Activated T-helper 2 cell treated with anti-CD3 and anti-CD28 coated beads, Interferon-gamma antibody, Interleukin-2, Interleukin-4, amounts not matched to agents 10 μg/mL and 5 μg/mL and 100 μg/mL, durations not matched to agents 14 hours and 24 hours and 36 hours (primary cell): ENCODE measurements around the gene RBFA. TPM values are rescaled to one million over a fixed set of nuclear protein-coding genes. Genes with fewer than 3 reads are reported as not detected.
"Not testable (repeated sequence)": the region's sequence is repeated elsewhere in the genome, so short reads cannot be mapped to it uniquely, and the experiment has no call there.

Experiments used
- DNase-seq: peaks from one replicate; pipeline ENCODE4 v3.0.0; 2021; ENCODE audit warnings: low spot score
- H3K27ac Mint-ChIP-seq: one replicate; pipeline ENCODE4 v1.8.0; 2021; ENCODE audit warnings: mixed read lengths
- H3K27me3 Mint-ChIP-seq: one replicate; pipeline ENCODE4 v1.8.0; 2021; ENCODE audit warnings: low read depth, mixed read lengths
- H3K36me3 Mint-ChIP-seq: one replicate; pipeline ENCODE4 v1.8.0; 2021; ENCODE audit warnings: low read depth, mixed read lengths
- H3K4me1 Mint-ChIP-seq: one replicate; pipeline ENCODE4 v1.8.0; 2021; ENCODE audit warnings: low read depth, mixed read lengths
- H3K4me3 Mint-ChIP-seq: one replicate; pipeline ENCODE4 v1.8.0; 2021; ENCODE audit warnings: low read depth, mild to moderate bottlenecking, moderate library complexity, mixed read lengths
- H3K9me3 Mint-ChIP-seq: one replicate; pipeline ENCODE4 v1.8.0; 2021; ENCODE audit warnings: mixed read lengths
- intact Hi-C: fragments of 100-400 bp; cut with micrococcal nuclease; formaldehyde crosslinking; loops from one replicate; pipeline ENCODE4 v1.15.1; 2023
- total RNA-seq: library from RNA; stranded (reverse); gene quantifications from 2 replicates; pipeline ENCODE4 v1.2.3, GENCODE V29; 2022

The RBFA gene
- total RNA-seq, 1 donor from 2014 or later = 49.4 TPM

DNA sequence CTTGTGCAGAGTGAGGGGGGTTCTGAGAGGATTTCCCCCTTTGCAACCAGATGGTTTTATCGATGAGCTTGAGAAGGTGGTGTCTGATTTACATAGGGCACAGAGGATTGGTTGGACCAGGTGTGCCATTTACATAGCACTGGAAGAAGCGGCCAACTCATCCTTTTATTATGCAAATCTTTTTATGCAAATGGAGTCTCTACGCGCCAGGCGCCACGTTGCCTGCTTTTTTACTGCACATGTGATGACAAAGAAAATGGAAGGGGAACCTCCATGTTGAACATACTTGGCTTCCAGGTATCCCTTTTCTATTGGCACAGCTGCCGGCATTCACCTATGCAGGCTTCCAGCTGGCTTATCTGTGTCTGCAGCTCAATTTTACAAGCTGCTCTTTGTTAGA lies 27.5 kb upstream of the RBFA start:
- Mint-ChIP-seq H3K4me1 (no peaks in the 10 kb centered on the region), H3K27ac (no peak overlapping the region), H3K27me3 (no peaks in the 10 kb centered on the region), H3K4me3 (no peak overlapping the region), H3K36me3 (no peaks in the 10 kb centered on the region), H3K9me3 (peaks cover 25% of the 10 kb centered on the region)
- intact Hi-C loops = no loop called here
- no peak for DNase-seq

DNA sequence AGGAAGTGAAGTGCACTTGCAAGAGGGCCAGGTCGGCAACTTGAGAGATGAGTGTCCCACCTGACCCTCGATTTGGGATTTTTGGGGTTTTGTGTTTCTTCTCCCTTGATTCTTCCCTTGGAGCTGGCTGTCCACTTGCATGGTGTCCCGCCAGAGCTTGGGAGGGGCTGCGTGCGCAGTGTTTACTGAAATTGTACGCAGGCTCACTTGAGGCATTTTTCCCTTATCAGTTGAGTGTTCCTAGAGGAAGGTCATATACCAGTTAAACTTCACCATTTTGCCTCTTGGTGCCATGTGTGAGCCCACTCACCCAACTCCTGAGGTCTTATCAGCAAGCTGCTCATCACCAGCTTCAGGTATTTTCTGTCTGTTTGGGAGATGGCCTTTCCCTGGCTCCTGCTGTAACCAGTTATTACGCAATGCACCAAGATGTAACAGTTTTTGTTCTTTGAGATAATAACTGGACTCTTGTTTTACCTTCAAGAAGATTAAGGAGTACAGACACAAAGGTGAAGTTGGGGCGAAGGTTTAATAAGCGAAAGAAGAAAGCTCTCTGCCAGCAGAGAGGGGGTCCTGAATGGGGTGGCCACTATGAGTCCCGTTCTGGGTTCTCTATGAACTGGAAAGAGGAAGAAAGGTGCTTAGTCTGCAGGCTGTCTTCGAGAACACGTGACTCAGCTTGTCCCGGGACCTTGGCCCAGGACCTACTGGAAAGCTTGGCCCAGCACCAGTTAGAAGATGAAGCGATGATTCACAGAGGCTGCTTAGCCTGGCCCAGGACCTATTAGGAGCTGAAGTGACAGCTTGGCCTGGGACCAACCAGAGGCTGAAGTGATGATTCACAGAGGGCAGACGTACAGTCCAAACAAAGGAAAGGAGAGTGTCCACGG lies 24.3 kb upstream of the RBFA start:
- intact Hi-C loops = no loop called here
- DNase-seq = no peak
- no peaks in the 10 kb centered on the region for H3K27me3 Mint-ChIP-seq
- peaks cover 45% of the 10 kb centered on the region for H3K9me3 Mint-ChIP-seq
- no peak overlapping the region for H3K4me3 Mint-ChIP-seq
- H3K4me1 Mint-ChIP-seq = no peaks in the 10 kb centered on the region
- no peak overlapping the region for H3K27ac Mint-ChIP-seq
- no peaks in the 10 kb centered on the region for H3K36me3 Mint-ChIP-seq

DNA sequence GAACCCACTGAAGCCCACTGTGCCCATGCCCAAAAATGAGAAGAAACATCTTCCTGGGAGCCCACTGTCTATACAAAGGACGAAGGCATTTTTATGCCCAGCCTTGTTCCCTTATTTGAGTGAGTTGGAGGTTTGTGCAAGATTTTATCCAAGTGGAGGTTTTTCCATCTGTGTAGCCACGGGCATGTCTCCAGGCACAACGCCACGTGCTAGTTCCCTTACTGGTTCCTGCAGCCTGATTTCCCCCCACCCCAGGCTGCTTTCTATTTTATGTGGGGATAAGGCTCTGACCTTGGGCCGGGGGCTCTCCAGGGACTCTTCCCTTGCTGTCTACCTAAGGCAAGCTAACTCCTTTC lies 23.7 kb upstream of the RBFA start:
- Mint-ChIP-seq H3K9me3 (peaks cover 45% of the 10 kb centered on the region), H3K4me1 (no peaks in the 10 kb centered on the region), H3K36me3 (no peaks in the 10 kb centered on the region), H3K27ac (no peak overlapping the region), H3K27me3 (no peaks in the 10 kb centered on the region), H3K4me3 (no peak overlapping the region)
- intact Hi-C loops = no loop called here
- no peak for DNase-seq

DNA sequence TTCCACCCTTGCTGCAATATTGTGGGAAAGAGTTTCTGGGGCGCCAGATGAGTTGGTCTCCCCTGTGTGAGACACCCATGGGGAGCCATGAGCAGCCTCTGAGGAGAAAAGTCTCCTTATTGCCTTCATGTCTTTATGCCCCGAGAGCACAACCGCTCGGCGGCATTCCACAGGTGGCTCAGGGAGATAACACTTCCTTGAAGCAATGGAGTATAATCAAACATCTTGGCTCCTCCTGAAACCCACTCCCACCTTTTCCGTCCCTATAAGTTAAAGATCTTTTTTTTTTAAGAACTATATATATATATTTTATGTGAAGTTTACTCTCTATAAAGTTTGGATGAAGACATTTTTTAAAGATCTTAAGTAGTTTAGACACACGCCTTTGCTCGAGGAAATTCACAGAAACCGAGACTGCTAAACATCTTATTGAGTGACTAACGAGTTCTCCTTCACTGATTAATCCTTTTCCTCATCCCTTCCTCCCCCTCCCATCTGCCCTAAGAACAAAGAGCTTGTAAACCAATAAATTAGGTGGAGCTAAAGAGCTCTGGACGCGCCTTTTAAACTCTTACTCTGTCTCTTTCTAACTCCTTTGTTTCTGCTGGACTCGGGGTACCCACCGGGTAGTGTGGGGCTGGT lies 22.6 kb upstream of the RBFA start:
- intact Hi-C loops, H3K4me1 Mint-ChIP-seq, H3K4me3 Mint-ChIP-seq, H3K27ac Mint-ChIP-seq, H3K36me3 Mint-ChIP-seq, H3K27me3 Mint-ChIP-seq, DNase-seq: not testable (repeated sequence)
- H3K9me3 Mint-ChIP-seq = peaks cover 45% of the 10 kb centered on the region

DNA sequence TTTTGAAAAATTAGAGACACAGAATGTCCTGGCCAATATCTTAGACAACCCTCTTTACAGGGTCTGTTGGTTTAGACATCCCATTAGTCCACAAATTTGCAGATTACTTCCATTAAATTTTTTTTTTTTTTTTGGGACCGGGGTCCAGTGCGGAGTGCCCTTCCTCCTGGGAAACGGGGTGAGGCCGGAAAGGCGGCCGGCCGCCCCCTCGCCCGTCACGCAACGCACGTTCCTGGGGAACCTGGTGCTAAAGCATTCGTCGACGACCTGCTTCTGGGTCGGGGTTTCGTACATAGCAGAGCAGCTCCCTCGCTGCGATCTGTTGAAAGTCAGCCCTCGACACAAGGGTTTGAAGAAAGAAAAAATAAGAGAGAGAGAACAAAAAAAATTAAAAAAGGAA lies 21.5 kb upstream of the RBFA start:
- peaks cover 45% of the 10 kb centered on the region for H3K9me3 Mint-ChIP-seq
- no peaks in the 10 kb centered on the region for H3K36me3 Mint-ChIP-seq
- intact Hi-C loops = no loop called here
- DNase-seq = no peak
- no peaks in the 10 kb centered on the region for H3K27me3 Mint-ChIP-seq
- H3K27ac Mint-ChIP-seq = no peak overlapping the region
- H3K4me3 Mint-ChIP-seq = no peak overlapping the region
- no peaks in the 10 kb centered on the region for H3K4me1 Mint-ChIP-seq

DNA sequence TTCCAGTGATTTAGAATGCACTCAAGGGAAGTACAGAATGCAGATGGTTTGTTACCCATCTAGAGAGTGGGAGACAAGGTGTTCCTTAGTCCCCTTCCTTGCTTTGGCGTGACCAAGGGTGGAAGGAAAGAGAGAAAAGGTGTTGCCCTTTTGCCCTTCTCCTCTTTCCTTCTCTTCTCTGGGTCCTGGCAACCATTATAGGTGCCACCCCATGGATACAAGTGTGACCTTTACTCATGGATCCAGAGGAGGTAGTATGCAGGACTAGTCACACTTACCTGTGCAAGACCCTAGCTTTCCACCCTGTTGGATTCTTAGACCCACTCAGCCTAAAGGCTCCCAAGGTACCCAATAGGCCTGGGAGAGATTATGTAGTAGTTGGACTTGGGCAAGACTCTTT lies 11.6 kb upstream of the RBFA start:
- no peak overlapping the region for H3K4me3 Mint-ChIP-seq
- no peak for DNase-seq
- peaks cover 25% of the 10 kb centered on the region for H3K36me3 Mint-ChIP-seq
- no peak overlapping the region for H3K27ac Mint-ChIP-seq
- peaks cover 74% of the 10 kb centered on the region for H3K9me3 Mint-ChIP-seq
- no peaks in the 10 kb centered on the region for H3K27me3 Mint-ChIP-seq
- intact Hi-C loops = no loop called here
- H3K4me1 Mint-ChIP-seq = no peaks in the 10 kb centered on the region

DNA sequence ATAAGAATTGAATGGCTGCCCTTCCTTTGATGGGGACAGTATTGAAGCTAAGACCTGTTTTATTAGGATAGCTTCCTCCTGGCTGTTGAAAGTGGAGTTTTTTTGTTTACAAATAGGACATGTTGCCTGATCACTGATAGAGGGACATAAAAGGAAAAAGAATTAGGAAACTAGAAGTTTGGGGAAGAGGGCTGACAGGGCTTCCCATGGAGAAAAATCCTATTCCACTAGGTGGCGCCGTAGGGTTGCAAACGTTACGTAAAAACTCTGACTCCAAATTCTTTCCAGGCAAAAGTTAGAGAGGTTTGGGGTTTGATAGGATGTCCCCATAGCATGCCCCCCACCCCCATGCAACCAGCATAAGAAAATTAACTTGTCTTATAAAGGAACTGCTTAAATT lies 11.1 kb upstream of the RBFA start:
- no peaks in the 10 kb centered on the region for H3K27me3 Mint-ChIP-seq
- intact Hi-C loops = no loop called here
- no peak overlapping the region for H3K4me3 Mint-ChIP-seq
- H3K36me3 Mint-ChIP-seq = peaks cover 25% of the 10 kb centered on the region
- no peak for DNase-seq
- no peak overlapping the region for H3K27ac Mint-ChIP-seq
- peaks cover 71% of the 10 kb centered on the region for H3K9me3 Mint-ChIP-seq
- no peaks in the 10 kb centered on the region for H3K4me1 Mint-ChIP-seq

DNA sequence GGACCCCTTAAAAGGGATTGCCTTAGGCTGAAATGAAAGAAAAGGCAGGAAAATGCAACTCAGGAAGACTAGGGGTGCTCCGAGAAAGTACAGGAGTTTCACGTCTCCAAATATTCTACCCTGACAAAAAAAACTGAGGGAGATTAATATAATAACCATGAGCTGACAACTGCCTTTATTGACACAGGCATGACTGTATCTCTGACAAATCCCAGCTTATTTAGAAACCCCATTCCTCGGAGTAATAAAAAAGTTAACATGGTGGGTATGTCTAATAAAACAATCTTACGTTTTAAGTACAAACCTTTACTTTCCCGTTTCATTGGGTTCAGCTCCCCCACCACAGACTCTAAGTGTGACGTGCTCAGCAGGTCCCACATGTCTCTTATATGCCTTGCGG lies 7.9 kb upstream of the RBFA start:
- DNase-seq = no peak

DNA sequence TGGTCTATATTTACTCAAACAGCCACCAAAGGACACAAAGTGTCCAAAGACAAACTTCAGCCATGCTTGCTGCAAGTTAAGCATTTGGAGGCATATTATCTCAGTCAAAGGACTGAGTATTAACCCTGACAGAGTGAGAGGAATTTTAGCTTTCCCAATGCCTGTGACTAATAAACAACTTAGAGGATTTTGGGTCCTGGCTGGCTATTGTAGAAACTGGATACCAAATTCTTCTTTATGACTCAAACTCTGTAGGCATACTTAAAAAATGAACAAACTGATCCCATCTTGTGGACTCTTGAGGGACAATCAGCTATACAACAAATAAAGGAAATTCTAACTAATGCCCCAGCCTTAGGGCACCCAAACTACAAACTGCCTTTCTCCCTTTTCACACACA lies 6.5 kb upstream of the RBFA start:
- not testable (repeated sequence) for DNase-seq

More for the DNA sequence above, 7.9 kb upstream of the RBFA start:
- intact Hi-C loops = no loop called here
- Mint-ChIP-seq H3K4me1 (no peaks in the 10 kb centered on the region), H3K27ac (no peak overlapping the region), H3K4me3 (no peak overlapping the region), H3K36me3 (peaks cover 23% of the 10 kb centered on the region), H3K9me3 (peaks cover 54% of the 10 kb centered on the region), H3K27me3 (no peaks in the 10 kb centered on the region)

DNA sequence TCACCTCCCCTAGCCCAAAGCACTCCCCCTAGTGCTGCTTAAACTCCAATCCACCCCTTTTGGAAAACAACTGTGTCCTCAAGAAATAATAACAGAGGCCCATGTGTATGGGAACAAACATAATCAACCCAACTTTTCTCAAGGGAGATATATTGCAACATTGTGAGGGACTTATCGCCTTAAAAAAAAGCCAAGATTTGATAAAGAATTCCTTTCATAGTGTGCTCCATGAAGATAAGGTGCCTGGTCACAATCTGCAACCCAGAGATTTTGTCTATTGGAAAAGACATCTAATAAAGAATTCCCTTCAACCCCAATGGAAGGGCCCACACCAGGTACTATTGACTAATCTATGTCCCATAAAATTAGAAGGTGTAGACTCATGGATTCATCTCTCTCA lies 4.5 kb upstream of the RBFA start:
- Mint-ChIP-seq H3K9me3 (peaks cover 21% of the 10 kb centered on the region), H3K27me3 (no peaks in the 10 kb centered on the region), H3K36me3 (peaks cover 20% of the 10 kb centered on the region), H3K4me3 (no peak overlapping the region), H3K27ac (no peak overlapping the region), H3K4me1 (peaks cover 13% of the 10 kb centered on the region)
- DNase-seq = no peak
- intact Hi-C loops = loop anchor here (5.0 kb wide), 1 partner anchor 632 kb away; the partner anchor contains the start of gene NFATC1

More for the DNA sequence above, 6.5 kb upstream of the RBFA start:
- intact Hi-C loops, H3K4me3 Mint-ChIP-seq, H3K27ac Mint-ChIP-seq, H3K27me3 Mint-ChIP-seq, H3K4me1 Mint-ChIP-seq: not testable (repeated sequence)
- peaks cover 40% of the 10 kb centered on the region for H3K9me3 Mint-ChIP-seq
- peaks cover 23% of the 10 kb centered on the region for H3K36me3 Mint-ChIP-seq

DNA sequence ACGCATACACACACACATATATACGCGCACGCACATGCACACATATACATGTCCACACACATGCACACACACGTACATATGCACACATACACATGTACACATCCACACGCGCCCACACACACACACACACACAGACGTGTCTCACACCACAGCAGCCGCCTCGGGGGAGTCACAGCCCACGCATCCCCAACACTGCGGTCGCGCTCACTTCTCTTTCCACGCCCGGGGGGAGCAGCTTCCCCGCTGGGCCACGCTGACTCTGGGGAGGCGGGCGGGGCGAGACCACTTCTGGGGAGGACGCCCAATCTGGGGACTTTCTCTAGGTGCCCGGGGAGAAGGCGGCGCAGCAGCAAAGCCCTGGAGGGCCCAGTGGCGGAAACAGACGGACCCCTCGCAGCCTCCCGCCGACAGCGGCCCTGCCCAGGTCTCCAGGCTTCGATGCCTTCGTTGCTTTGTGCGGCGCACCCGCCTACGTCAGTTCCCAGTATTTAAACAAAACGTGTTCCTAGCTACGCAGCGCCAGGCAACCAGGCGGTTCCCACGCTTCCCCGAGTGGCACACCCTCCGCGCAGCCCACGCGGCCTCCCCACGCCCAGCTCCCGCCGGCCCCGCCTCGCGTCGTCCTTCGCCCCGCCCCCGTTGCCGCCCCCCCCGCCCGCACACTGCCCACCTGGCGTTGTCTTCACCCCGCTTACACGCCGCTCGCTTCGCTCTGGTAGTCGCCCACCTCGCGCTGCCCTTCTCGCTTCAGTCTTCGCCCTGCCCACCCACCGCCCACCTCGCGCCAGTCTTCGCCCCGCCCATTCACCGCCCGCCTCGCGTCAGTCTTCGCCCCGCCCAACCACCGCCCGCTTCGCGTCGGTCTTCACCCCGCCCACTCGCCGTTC lies 810 bp upstream of the RBFA start:
- H3K36me3 Mint-ChIP-seq = peaks cover 27% of the 10 kb centered on the region
- DNase-seq = no peak
- peak overlapping the region; percentile 78 for H3K4me3 Mint-ChIP-seq
- H3K4me1 Mint-ChIP-seq = peaks cover 28% of the 10 kb centered on the region
- intact Hi-C loops = loop anchor here (1.0 to 5.0 kb wide), 5 partner anchors 45 to 636 kb away; partner anchors contain the start of genes CTDP1, NFATC1, SLC66A2 and TXNL4A
- peak overlapping the region; percentile 91 for H3K27ac Mint-ChIP-seq
- no peaks in the 10 kb centered on the region for H3K27me3 Mint-ChIP-seq
- H3K9me3 Mint-ChIP-seq = no peaks in the 10 kb centered on the region

DNA sequence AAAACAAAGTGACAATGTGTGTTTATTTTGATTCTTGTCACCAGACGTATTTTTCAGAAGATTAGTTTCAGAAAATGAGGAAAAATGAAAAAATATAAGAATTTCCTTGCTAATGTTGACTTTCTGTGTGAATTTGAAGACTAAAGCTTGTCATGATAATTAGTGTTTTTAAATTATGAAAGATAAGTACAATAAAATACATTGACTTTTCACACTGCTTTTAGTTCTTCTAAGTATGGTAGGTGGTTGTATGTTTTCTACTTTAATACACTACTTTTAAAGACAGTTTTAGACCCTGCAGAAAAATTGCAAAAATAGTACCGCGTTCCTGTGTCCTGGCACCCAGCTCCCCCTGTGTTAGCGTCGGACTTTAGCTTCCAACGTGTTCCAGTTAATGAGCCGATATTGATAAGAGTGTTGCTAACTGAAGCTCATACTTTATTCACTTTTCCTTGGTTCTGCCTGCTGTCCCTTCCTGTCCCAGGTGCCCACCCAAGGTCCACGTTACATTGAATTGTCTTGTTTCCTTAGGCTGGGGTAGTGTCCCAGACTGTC lies 695 bp downstream of the RBFA start:
- Mint-ChIP-seq H3K27ac (peak overlapping the region; percentile 91), H3K27me3 (no peaks in the 10 kb centered on the region), H3K36me3 (peaks cover 36% of the 10 kb centered on the region), H3K4me3 (peak overlapping the region; percentile 78), H3K9me3 (no peaks in the 10 kb centered on the region), H3K4me1 (peaks cover 28% of the 10 kb centered on the region)
- DNase-seq = no peak
- intact Hi-C loops = loop anchor here (1.0 to 5.0 kb wide), 3 partner anchors 73 to 638 kb away; partner anchors contain the start of genes CTDP1 and NFATC1
